HL-60/S4 treated with phorbol 12-myristate 13-acetate at 8.2 ng/mL for 4 days and 3 days (cell line): ENCODE data around the gene CDCA7L.

Experiments
- in situ Hi-C: fragments of 300-500 bp; cut with MboI; formaldehyde crosslinking; loops from 2 replicates; pipeline ENCODE4 v1.15.0; 2022; ENCODE audit warnings: low sequenced_read_pairs

CDCA7L gene

GRCh38 chr7:21945454-21946221 is at the start of gene CDCA7L:
TSS of gene CDCA7L (minus strand) at chr7:21945899. CDS start at chr7:21945804, 95 bp downstream.
- in situ Hi-C loops = no loop called here

- in situ Hi-C loops = no loop called here
Measured at GRCh38 chr7:21986096-21986495, 40.4 kb upstream of the CDCA7L start.

- in situ Hi-C loops = no loop called here
Measured at GRCh38 chr7:21984042-21984441, 38.3 kb upstream of the CDCA7L start.

GRCh38 chr7:21983056-21983455 is 37.4 kb upstream of the CDCA7L start:
- in situ Hi-C loops = no loop called here

- in situ Hi-C loops = no loop called here
Measured at GRCh38 chr7:21981524-21981923, 35.8 kb upstream of the CDCA7L start.

GRCh38 chr7:21980926-21981500 is 35.3 kb upstream of the CDCA7L start:
- in situ Hi-C loops = no loop called here

- in situ Hi-C loops = no loop called here
Measured at GRCh38 chr7:21972397-21972784, 26.7 kb upstream of the CDCA7L start.

- in situ Hi-C loops = no loop called here
Measured at GRCh38 chr7:21971780-21972396, 26.2 kb upstream of the CDCA7L start.

- in situ Hi-C loops = no loop called here
Measured at GRCh38 chr7:21969822-21970221, 24.1 kb upstream of the CDCA7L start.

- in situ Hi-C loops = no loop called here
Measured at GRCh38 chr7:21967598-21968003, 21.9 kb upstream of the CDCA7L start.

- in situ Hi-C loops = no loop called here
Measured at GRCh38 chr7:21966271-21966670, 20.6 kb upstream of the CDCA7L start.

- in situ Hi-C loops = no loop called here
Measured at GRCh38 chr7:21965291-21965690, 19.6 kb upstream of the CDCA7L start.

GRCh38 chr7:21962677-21963076 is 17.0 kb upstream of the CDCA7L start:
- in situ Hi-C loops = no loop called here

- in situ Hi-C loops = no loop called here
Measured at GRCh38 chr7:21960922-21961321, 15.2 kb upstream of the CDCA7L start.

- in situ Hi-C loops = no loop called here
Measured at GRCh38 chr7:21959387-21959776, 13.7 kb upstream of the CDCA7L start.

GRCh38 chr7:21953781-21954180 is 8.1 kb upstream of the CDCA7L start:
- in situ Hi-C loops = no loop called here

- in situ Hi-C loops = no loop called here
Measured at GRCh38 chr7:21948887-21949540, 3.3 kb upstream of the CDCA7L start.

- in situ Hi-C loops = no loop called here
Measured at GRCh38 chr7:21948364-21948763, 2.7 kb upstream of the CDCA7L start.

- in situ Hi-C loops = no loop called here
Measured at GRCh38 chr7:21947946-21948345, 2.2 kb upstream of the CDCA7L start.

- in situ Hi-C loops = no loop called here
Measured at GRCh38 chr7:21947056-21947455, 1.4 kb upstream of the CDCA7L start.

GRCh38 chr7:21946222-21946709 is 567 bp upstream of the CDCA7L start:
- in situ Hi-C loops = no loop called here
